Measurements from ENCODE around the gene CAPRIN1. TPM values are rescaled to one million over a fixed set of nuclear protein-coding genes. Genes with fewer than 3 reads are reported as not detected.

CAPRIN1 gene
- total RNA-seq, 3 donors from 2014 or later (not counting 1 experiment from before 2014, with no cell fraction given): 118 to 158 (median 137) TPM

DNA sequence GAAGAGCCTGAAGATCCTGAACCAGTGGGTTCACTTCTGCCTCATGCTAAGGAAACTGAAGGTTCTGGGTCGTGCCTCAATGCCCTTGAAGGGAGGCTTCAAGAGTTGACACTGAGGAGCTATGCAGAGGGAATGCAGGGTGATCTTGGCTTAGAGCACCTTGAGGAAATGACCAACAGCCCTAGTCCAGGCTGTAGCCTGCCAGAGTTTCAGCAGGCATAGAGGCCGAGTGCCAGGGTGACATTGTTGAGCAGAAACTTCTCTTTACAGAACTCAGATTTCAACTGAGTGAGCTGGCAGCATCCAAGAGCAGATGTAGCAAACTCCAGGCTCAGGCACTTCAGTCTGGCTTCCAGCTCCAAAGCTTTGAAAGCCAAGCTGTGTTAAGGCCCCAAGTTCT lies 23.1 kb upstream of the CAPRIN1 start:
- Mint-ChIP-seq H3K9me3 (no peaks in the 10 kb centered on the region), H3K27me3 (ENCODE audit: low read depth in 2 of 2) (no peaks in the 10 kb centered on the region), H3K27ac (no peak overlapping the region), H3K4me1 (no peaks in the 10 kb centered on the region), H3K36me3 (no peaks in the 10 kb centered on the region), H3K4me3 (no peak overlapping the region)
- Histone ChIP-seq H3K36me3 (ENCODE audit: control insufficient read depth, insufficient read depth, low read length) (no peaks in the 10 kb centered on the region), H3K4me1 (ENCODE audit: control insufficient read depth, insufficient read depth, low read length) (no peaks in the 10 kb centered on the region), H3K27ac (ENCODE audit: low read length) (no peak overlapping the region), H3K9me3 (ENCODE audit: control insufficient read depth, insufficient read depth, low read length) (no peaks in the 10 kb centered on the region), H3K4me3 (ENCODE audit: low read length) (no peak overlapping the region), H3K27me3 (ENCODE audit: control insufficient read depth, insufficient read depth, low read length) (no peaks in the 10 kb centered on the region)
- WGBS (ENCODE audit: insufficient coverage): 73% methylated on average over 2 of the region's 2 CpGs
- ATAC-seq (no peak), DNase-seq (no peak)
- intact Hi-C loops (cut with micrococcal nuclease): no loop called here
- TF ChIP-seq, protein P1, sequence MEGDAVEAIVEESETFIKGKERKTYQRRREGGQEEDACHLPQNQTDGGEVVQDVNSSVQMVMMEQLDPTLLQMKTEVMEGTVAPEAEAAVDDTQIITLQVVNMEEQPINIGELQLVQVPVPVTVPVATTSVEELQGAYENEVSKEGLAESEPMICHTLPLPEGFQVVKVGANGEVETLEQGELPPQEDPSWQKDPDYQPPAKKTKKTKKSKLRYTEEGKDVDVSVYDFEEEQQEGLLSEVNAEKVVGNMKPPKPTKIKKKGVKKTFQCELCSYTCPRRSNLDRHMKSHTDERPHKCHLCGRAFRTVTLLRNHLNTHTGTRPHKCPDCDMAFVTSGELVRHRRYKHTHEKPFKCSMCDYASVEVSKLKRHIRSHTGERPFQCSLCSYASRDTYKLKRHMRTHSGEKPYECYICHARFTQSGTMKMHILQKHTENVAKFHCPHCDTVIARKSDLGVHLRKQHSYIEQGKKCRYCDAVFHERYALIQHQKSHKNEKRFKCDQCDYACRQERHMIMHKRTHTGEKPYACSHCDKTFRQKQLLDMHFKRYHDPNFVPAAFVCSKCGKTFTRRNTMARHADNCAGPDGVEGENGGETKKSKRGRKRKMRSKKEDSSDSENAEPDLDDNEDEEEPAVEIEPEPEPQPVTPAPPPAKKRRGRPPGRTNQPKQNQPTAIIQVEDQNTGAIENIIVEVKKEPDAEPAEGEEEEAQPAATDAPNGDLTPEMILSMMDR (IDR thresholded peaks at IDR 0.05): no peak

DNA sequence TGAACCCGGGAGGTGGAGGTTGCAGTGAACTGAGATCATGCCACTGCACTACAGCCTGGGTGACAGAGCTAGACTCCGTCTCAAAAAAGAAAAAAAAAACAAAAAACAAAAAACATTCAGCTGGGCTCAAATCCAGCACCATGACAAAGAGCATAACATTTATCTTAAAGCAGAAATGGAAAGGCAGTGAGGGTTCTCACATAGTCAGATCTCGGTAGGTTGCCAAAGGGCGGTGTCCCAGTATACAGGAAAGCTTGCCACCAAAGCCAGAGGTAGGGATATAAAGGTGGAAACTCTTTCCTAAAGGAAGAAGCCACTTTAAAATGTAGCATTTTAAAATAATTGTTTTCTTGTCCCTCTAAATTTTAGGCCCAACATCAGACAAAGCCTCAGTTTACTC lies 22.4 kb upstream of the CAPRIN1 start:
- Histone ChIP-seq H3K9me3 (ENCODE audit: control insufficient read depth, insufficient read depth, low read length) (no peaks in the 10 kb centered on the region), H3K27me3 (ENCODE audit: control insufficient read depth, insufficient read depth, low read length) (no peaks in the 10 kb centered on the region), H3K4me3 (ENCODE audit: low read length) (no peak overlapping the region), H3K27ac (ENCODE audit: low read length) (no peak overlapping the region), H3K4me1 (ENCODE audit: control insufficient read depth, insufficient read depth, low read length) (no peaks in the 10 kb centered on the region), H3K36me3 (ENCODE audit: control insufficient read depth, insufficient read depth, low read length) (no peaks in the 10 kb centered on the region)
- WGBS (ENCODE audit: insufficient coverage): 94% methylated on average over 4 of the region's 4 CpGs
- Mint-ChIP-seq H3K9me3 (no peaks in the 10 kb centered on the region), H3K4me3 (no peak overlapping the region), H3K27me3 (ENCODE audit: low read depth in 2 of 2) (no peaks in the 10 kb centered on the region), H3K27ac (no peak overlapping the region), H3K4me1 (no peaks in the 10 kb centered on the region), H3K36me3 (no peaks in the 10 kb centered on the region)
- TF ChIP-seq, protein P1 (IDR thresholded peaks at IDR 0.05): no peak
- intact Hi-C loops (cut with micrococcal nuclease): no loop called here
- ATAC-seq (no peak), DNase-seq (no peak)

DNA sequence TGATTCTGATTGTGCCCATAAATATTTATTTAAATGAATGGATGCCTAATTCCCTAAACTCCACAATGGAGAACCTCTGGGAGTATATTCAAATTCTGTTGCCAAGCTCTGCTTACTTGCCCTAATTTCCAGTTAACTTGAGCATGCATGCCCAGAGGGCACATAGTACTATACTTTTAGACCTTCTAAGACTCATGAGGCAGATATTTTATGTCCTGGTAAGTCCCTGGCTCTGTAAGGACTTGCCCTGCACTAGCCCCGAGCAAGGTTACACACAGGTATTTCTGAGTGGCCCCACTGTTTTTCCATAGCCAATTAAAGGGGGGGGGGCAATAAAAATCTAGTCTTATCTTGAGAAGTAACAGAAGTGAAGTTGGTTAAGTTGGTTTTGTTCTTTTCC lies 21.1 kb upstream of the CAPRIN1 start:
- no peaks in the 10 kb centered on the region for H3K4me1 ChIP-seq (ENCODE audit: control insufficient read depth, insufficient read depth, low read length)
- H3K9me3 ChIP-seq (ENCODE audit: control insufficient read depth, insufficient read depth, low read length): no peaks in the 10 kb centered on the region
- no peaks in the 10 kb centered on the region for H3K27me3 Mint-ChIP-seq (ENCODE audit: low read depth in 2 of 2)
- H3K4me1 Mint-ChIP-seq: no peaks in the 10 kb centered on the region
- TF ChIP-seq, protein P1 (IDR thresholded peaks at IDR 0.05): no peak
- no peaks in the 10 kb centered on the region for H3K36me3 Mint-ChIP-seq
- no peaks in the 10 kb centered on the region for H3K27me3 ChIP-seq (ENCODE audit: control insufficient read depth, insufficient read depth, low read length)
- H3K27ac ChIP-seq (ENCODE audit: low read length): no peak overlapping the region
- no peak for ATAC-seq
- H3K4me3 Mint-ChIP-seq: no peak overlapping the region
- no peak overlapping the region for H3K27ac Mint-ChIP-seq
- WGBS (ENCODE audit: insufficient coverage): 89% methylated on average over 1 of the region's 1 CpG
- no peaks in the 10 kb centered on the region for H3K9me3 Mint-ChIP-seq
- H3K36me3 ChIP-seq (ENCODE audit: control insufficient read depth, insufficient read depth, low read length): no peaks in the 10 kb centered on the region
- no peak overlapping the region for H3K4me3 ChIP-seq (ENCODE audit: low read length)
- DNase-seq: no peak
- intact Hi-C loops (cut with micrococcal nuclease): no loop called here

DNA sequence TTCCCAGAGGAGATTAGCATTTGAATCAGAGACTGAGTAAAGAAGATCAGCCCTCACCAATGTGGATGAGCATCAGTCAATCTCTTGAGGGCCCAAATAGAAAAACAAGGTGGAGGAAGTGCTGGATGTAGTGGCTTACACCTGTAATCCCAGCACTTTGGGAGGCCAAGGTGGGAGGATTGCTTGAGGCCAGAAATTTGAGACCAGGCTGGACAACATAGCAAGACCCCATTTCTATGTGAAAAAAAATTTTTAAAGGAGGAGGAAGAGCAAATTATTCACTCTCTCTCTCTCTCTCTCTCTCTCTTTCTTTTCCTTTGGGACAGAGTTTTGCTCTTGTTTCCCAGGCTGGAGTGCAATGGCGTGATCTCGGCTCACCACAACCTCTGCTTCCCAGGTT lies 18.1 kb upstream of the CAPRIN1 start:
- H3K36me3 ChIP-seq (ENCODE audit: control insufficient read depth, insufficient read depth, low read length): no peaks in the 10 kb centered on the region
- TF ChIP-seq, protein P1 (IDR thresholded peaks at IDR 0.05): no peak
- no peaks in the 10 kb centered on the region for H3K27me3 ChIP-seq (ENCODE audit: control insufficient read depth, insufficient read depth, low read length)
- no peak overlapping the region for H3K4me3 Mint-ChIP-seq
- no peak for ATAC-seq
- intact Hi-C loops (cut with micrococcal nuclease): no loop called here
- no peaks in the 10 kb centered on the region for H3K36me3 Mint-ChIP-seq
- no peaks in the 10 kb centered on the region for H3K4me1 ChIP-seq (ENCODE audit: control insufficient read depth, insufficient read depth, low read length)
- no peaks in the 10 kb centered on the region for H3K9me3 Mint-ChIP-seq
- no peaks in the 10 kb centered on the region for H3K27me3 Mint-ChIP-seq (ENCODE audit: low read depth in 2 of 2)
- no peaks in the 10 kb centered on the region for H3K9me3 ChIP-seq (ENCODE audit: control insufficient read depth, insufficient read depth, low read length)
- no peaks in the 10 kb centered on the region for H3K4me1 Mint-ChIP-seq
- no peak overlapping the region for H3K4me3 ChIP-seq (ENCODE audit: low read length)
- H3K27ac Mint-ChIP-seq: no peak overlapping the region
- WGBS (ENCODE audit: insufficient coverage): 91% methylated on average over 2 of the region's 2 CpGs
- H3K27ac ChIP-seq (ENCODE audit: low read length): no peak overlapping the region
- no peak for DNase-seq
